ENCODE results near the gene ADTRP.

Gene ADTRP

DNA sequence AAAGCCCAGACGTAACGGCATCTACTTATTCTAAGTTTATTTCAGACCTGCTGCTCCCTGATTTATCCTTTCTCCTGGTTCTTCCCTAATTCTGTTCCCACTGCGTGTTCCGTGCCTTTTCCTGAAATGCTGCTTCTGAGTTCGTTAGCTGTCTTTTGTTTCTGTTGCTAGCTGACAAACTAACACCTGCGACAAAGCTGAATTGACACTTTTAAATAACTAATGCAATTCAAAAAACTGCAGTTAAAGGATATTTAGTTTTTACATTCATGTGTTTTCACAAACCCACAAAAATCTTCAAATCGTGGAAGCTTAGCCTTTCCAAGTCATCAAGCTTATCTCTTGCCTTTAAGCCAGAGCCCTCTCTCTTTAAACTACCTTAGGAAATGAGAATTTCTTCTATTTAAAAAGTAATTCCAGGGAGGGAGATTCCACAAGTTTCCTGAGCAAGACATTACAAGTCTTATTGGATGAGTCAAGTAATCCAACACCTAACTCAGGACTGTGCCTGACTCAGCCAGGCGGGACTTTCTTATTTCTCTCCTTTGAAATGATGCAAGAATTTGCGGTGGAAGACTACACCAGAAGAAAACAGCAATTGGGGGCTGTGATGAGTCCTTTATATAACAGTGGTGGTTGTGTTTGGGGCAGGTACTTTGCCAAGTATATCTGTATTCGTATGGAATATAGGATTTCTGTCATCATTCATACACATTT lies 6.3 kb downstream of the ADTRP start:
- peak; percentile 67 to 94 for DNase-seq

DNA sequence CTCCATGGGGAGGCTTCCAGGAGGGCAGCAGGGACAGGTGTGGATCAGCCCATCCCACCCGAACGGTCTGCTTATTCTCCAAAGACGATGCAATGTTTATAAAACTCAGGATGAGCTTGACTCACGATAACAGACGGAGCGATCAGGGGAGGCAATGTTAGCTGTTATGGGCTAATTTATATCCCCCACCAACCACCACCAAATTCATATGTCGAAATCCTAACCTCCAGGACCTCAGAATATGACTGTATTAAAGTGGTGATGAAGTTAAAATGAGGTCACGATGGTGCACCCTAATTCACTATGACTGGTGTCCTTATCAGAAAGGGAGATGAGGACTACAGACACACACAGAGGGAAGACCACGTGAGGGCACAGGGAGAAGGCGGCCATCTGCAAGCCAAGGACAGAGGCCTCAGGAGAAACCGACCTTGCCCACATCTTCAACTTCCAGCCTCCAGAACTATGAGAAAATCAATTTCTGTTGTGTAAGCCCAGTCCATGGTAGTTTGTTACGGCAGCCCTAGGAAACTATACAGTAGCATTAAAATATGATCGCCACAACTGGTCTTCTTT lies 7.0 kb downstream of the ADTRP start:
- DNase-seq, result peak; percentile 21 to 56

DNA sequence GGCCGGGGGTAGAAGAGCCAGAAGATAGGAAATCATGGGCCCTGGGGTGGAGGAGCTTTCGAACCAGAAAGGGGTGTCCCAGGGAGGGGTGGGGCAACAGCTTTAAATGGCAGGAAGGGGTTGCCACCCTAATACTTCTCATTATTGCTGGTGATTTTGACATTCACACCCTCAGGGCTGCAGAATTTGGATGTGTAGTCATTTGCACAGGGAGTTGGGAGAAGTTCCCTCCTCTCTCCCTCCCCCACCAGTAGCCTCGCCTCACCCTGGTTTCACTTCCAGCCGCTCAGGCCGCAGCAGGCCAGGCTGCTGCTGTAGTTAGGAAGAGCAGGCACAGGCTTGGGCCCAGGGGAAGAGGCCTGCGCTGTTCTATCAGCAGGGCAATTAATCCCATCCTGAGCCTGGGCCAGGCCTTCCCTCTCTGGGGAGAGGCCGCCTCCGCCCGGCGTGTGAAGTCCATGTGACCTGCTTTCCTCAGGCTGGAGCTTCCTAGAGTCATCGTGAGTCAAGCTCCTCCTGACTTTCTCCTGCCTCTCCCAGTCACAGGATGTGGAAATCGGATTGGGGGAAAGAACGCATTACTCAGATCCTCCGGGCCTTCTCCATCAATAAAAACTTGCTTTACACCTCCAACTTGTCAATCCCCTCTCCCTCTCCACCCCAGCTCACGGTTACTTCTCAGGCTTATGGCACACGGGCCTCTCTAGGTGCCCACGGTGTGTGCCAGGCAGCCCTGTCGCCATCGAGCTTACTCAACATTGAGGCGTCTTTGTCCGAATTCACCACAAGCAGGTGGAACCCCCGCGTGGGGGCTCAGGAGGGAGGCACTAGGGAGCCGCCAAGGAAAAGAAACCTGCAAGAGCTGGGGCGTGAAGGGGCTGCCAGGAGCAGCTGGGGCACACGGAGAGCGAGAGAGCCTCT lies 7.8 kb downstream of the ADTRP start:
- DNase-seq, result peak; percentile 96 to 100

DNA sequence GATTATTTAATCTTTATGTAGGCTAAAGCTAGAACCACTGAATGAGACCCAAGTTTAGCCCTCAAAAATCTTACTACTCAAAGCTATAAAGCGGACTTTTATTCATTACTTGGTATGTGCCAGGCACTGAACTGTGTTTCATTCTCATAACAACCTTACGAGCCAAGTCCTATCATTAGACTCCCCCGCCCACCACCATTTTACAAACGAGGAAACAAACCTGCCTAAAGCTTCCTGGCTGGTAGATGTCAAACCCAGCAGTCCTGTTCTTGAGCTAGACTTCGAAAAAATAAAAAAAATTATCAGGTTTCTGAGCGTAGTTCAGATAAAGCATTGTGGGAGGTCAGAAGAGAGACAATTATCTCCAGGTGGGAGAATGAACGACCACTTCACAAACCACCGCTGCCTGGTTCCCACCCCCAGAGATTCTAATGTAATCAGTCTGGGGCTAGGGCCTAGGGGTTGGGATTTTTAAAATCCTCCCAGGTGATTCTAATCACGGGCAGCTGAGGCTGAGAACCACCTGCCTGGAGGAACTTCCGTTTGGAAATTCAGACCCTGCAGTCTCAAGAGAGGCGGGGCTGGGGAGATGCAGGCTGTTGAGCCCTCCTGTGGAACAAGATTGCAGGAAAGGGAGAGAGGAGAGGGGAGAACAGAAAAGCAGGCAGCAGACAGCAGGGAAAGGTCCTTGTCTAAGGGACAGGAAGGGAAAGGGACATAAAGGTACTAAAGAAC lies 8.6 kb downstream of the ADTRP start:
- DNase-seq, result peak; percentile 47 to 51

DNA sequence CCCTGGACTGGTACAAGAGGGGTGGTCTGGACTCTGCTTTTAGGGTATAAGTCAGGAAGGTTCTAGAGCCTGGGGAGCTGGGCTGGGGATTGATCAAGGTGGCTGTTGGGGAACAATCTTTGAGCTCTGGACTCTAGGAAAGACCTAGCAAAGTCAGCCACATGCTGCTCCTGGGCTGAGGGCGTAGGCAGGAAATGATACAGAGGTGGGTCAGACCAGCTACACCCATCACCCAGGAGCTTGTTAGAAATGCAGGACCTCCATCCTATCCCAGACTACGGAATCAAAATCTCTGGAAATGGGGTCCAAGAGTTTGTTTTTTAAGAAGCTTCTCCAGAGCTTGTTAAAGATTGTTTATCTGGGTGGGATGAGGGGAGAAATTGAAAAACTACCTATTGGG lies 9.4 kb downstream of the ADTRP start:
- no peak for DNase-seq

DNA sequence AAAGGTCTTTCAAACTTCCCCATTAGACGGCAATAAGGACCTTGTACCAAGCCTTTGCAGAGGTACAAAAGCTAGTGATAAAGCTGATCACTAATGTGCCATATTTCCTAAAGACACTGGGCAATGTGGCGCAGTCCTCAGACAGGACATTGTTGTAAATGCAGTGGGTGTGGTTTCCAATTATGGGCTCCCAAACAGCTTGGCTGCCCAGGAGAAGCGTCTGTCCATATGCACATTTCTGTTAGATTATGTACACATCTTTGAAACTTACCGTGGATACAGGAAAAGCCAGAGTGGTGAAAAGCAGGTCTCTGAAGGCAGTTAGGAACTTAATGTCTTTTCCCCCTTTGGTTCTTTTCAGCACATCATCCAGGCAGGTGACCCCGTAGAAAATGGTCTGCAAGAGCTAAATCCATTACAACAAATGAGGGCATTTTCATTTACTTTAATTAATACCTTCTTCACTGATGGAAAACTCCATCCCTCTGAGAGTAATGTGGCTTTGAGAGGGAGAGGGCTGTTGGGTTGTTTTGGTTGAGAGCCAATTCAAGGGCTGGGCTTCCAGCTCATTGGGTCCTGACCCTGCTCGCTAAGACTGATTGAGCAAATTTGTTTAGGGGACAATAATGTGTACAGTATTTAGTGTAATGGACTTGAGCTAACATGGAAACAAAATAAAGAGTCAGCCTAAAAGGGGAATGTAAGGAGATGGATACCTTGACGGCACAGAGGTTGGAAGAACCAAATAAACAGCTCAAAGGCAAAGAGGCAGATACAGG lies 10.4 kb downstream of the ADTRP start:
- no peak for DNase-seq

DNA sequence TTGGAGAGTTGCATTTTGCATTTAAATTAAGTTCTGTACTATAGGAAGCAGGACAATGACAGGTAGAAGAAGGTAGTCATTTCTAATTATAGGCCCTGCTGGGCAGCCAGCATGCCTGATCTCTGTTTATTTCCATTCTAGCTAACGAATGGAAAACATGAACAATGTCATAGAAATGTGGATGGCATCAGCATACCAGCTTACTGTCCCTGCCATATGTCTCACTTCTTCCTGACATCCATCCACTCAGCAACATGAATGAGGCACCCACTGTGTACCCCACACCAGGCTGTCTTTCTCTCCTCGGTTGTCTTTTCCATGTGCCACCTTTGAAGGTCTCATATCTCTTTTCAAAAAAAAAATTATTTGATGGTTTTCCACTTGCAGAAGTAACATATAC lies 11.1 kb downstream of the ADTRP start:
- no peak for DNase-seq

DNA sequence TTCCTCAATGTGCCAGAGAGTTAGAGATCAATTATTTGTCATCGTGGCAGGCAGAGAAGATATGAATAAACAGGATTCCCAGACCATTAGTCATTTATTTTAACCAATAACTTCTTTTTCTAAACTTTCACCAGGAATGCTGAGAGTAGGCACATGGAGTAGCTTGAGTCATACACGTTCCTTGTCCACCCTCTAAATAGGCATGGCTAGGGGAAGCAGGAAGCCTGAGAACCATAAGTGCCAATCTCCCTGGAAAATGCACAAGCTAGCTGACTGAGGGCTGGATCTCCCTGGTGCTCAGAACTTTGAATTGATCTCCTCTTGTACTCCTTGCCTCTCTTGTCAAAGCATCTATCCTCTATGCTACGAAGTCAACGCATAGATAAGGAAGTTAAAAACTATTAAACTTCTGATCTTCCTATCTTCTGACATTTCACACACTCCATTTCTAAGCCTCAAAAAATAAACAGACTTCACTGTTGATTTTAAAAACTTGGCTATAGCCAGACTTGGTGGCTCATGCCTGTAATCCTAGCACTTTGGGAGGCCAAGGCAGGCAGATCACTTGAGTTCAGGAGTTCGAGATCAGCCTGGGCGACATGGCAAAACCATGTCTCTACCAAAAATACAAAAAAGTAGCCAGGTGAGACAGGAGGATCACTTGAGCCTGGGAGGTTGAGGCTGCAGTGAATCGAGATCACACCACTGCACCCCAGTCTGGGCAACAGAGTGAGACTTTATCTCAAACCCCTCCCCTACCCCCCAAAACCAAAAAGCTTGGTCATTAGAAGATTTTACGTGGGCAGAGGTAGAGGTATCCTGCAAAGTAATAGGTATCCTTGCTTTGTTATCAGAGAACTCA lies 11.8 kb downstream of the ADTRP start:
- DNase-seq, result peak in 1 of 2 donors; percentile 51

DNA sequence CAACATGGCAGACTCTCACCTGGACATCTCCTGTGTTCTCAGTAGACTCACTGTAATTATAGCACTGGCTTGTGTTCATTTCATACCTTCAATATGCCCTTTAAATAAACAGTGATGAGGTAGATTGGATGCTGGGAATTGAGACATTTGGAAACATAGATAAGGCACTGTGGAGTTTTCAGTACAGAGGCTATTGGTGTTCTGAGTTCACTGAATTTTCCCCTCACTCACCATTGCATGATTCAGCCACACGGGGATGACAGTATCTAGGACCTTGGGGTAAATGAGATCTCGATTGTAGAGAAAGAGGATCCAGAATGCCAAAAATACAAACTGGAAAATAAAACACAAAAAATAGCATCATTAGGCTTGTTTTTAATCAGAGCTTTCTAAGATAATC lies 12.6 kb downstream of the ADTRP start:
- no peak for DNase-seq

DNA sequence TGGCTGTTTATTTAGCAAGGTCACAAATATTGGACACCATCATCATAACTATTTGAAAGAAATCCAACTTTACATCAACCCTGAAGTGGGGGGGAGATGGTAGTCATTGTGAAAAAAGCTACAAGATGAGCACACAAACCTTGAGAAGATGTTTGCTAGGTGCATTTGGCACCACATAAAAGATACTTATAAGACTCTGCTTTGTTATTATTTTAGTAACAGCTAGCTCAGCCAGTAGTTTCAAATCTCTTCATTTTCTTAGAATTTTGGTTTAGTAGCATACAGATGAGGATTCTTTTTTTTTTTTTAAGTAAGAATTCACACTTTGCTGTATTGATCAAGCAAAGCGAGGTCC lies 14.4 kb downstream of the ADTRP start:
- DNase-seq, result no peak

DNA sequence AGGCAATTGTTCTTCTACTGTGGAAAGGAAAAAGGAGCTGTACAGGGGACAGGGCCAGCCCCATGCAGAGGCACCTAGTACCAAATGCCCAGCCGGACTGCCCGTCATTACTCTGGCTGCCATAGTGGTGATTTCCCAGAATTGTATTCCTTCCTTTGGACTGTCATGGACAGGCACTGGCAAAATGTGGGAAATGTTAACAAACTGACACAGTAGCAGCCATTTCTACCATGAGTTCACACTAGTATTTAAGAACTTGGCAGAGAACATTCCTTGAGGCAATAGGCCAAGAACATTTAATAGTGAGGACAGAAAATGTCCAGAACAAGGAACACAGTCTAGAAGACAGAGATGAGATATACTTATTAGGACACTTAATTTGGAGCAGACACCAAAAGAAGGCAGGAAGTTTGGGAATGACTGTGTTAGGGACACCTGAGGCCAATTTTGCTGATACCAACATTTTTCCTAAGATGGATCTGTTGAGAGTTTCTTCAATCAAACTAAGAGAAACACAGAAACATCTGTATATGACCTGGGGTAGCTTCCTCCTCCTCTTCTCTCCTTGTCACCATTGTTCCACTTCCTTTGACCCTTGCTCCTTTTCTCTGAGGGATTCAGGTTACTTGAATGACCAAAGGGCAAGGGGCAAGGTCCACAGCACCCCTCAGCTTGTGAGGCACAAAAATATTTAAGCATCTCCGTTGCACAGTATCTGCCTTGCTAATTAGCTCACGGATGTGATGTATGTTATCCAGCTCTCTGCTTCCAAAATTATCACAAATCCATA lies 14.9 kb downstream of the ADTRP start:
- no peak for DNase-seq

DNA sequence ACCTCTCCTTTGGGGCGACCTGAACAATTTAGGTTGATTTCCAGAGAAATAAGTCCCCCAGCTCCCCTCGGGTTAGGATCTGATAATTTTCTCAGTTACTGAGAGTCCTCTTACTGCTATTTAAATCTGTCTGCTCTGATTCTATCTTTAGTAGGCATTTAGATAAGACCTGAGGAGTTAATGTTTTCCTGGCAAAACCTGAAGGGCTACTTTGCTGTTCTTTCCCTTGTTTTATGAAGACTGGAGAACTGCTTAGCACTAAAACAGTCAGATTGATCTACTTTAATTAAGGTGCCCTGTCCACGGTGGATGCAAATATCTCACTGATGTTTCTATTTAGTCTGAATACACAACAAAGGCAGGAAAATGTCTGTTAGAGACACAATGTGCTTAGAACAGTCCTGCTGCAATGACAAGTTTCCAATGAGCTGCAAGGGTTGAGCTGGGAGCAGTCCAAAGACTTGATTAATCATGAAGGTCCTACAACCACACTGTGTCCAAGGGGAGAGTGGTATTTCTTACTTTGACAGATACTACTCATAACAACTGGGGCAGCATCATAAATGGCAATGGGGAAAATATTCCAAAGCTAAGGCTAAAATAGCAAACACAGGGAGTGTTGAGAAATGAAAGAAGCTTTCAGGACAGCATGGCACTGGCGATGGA lies 15.7 kb downstream of the ADTRP start:
- DNase-seq, result no peak

DNA sequence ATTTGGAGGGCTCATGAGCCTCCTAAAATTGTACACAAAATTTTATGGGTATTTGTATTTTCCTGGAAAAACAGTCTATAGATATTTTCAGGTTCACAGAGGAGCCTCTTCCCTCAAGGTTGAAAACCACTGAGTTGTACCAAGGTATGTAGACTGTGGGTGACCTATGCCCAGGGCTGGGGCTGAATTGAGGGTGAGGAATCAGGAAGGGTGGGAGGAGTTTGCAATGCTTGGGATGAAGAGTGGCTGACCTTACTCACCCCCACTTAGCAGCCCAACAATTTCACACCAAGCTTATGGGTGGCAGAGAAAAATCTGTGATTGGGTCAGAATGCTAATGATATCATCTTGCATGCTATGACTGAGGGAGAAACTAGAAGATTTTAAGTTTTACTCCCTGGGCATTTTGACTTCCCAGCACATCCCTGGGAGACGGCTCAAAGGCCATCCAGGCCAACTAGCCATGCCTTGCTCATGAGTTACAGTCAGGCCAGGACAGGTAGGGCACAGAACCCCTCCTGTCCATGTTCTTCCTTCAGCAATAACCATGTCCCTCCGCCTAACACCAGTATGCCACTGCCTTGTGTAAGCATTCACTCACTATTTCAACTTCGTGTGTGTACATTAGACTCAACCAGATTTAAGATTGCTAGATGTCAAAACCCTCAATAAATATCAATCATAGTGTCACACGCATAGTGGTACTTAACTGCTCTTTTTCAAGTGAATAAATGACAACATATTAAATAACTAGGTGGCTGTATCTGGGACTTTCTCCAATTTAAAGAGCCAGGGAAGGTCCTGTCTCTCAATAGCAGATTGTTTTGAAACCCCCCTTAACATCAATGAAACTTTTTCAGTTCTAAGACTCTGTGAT lies 16.6 kb downstream of the ADTRP start:
- no peak for DNase-seq

DNA sequence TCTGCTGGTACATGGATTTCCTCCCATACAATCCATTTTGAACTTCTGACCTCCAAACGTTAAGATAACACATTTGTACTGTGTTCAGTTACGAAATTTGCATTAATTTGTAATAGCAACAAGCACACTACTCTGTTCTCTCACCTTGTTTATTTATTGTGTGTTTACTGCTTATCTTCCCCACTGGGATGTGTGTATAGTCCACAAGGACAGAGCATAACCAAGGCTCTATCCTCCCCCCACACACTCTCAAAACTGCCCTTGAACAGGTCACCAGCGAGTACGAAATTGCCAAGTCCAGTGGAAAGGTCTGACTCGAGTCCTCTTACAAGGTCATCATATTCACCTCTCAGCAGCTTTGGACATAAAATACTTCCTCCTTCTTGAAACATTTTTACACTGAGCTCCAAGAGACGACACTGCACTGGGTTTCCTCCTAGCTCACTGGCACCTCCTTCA lies 18.6 kb downstream of the ADTRP start:
- peak in 1 of 2 donors; percentile 47 for DNase-seq

DNA sequence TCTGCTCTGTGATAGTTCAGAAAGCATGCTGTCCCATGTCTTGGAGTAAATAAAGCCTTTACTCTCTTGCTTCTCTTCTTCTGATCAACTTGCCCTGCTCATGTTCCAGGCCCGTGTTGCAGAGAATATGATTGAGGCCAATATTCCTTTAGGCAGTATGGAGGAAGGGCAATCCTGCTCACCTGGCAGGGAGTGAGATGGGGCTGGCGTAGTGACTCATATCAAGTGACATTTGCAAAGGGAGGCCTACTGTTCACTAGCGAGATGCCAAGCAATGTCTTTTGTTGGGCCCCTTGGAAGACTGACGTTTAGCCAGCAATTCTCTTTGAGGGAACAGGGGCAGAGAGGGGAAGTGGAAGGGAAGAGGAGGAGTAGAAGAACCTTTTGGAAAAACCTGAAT lies 19.7 kb downstream of the ADTRP start:
- DNase-seq, result no peak

DNA sequence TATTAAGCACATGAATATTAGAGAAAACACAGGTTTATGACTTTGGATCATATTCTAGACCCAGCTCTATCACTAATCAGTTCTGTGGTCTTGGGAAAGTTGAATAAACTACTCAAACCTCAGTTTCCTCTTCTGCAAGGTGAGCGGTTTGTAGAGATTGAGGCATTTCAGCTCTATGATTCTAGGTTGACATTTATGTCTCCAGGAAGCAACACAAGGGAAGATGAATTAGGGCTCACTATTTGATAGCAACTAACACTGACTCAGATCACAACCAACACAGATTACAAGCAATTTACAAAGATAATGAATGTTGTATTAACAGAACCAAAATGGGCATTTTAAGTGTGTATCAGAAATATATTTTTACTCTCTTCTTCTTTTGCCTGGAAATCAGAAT lies 21.9 kb downstream of the ADTRP start:
- DNase-seq, result no peak

DNA sequence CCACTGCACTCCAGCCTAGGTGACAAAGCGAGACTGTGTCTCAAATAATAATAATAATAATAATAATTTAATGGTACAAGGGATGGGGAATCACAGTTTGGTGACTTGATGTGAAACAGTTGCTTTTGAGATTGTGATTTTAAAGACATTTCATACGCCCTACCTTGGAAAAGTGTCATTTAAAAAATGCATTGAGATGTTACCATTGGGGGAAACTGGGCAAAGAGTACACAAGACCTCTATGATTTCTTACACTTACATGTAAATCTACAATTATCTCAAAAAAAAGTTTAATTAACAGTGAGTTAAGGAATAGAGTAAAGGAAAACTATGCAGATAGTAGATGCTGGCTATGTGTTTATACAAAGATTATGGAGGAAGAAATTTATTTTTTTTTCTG lies 22.3 kb downstream of the ADTRP start:
- DNase-seq, result no peak

DNA sequence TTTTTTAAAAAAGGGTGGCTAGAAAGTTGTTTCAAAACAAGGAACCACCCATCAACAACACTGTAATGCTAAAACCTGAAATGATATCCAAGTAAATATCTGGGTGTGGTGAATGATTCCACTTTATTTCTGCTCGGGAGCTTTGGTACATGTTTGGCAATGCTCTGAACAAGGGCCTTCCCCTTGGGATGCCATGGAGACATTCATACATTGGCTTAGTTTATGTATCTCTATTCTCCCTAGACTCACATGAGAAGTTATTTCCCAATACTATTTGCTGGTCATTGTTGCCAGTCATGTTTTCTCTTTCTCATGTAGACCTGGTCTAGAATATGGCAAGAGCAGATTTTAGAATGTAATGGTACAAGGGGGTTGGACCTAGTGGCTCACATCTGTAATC lies 22.9 kb downstream of the ADTRP start:
- peak in 1 of 2 donors; percentile 74 for DNase-seq
